DMS 273 (cell line): Measurements from ENCODE around the gene MPP3.

Experiments used
- DNase-seq: peaks from one replicate; lab custom pipeline; 2025; ENCODE audit not compliant: unreplicated experiment; lab: John Stamatoyannopoulos, UW

Gene MPP3

GRCh38 chr17:43754947-43755346 is 78.0 kb downstream of the MPP3 start:
- DNase-seq: no peak

DNA sequence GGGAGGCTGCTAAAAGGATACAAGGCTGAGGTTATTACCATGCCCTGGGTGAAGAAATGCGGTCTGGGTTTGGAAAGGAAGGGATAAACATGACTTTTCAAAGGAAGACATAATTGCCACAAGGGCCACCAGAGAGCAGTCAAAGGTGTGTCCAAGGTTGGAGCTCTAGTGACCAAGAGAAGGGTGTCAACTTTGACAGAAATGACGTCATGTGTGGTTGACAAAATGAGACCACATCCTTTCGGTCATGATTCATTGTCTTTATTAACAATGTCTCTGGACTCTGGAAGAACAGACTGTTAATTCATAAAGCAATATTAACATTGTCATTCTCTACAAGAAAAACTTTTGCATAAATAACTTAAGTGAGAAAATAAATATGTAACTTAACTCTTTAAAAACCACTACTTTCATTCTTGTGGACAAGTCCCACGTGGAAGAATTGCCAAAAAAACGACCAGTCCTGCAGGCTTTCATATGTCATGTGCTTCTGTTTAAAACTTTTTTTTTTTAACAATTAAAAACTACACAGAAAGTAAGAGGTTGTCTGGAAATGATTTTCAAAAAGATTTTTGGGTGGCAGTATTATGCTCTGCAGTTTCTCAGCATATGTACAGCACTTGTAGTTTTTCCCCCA is 79.3 kb downstream of the MPP3 start:
- no peak for DNase-seq
